ENCODE results near the gene DRC1. TPM values are rescaled to one million over a fixed set of nuclear protein-coding genes. Genes with fewer than 3 reads are reported as not detected.

DRC1 gene
- total RNA-seq, 3 donors from 2014 or later: not detected

DNA sequence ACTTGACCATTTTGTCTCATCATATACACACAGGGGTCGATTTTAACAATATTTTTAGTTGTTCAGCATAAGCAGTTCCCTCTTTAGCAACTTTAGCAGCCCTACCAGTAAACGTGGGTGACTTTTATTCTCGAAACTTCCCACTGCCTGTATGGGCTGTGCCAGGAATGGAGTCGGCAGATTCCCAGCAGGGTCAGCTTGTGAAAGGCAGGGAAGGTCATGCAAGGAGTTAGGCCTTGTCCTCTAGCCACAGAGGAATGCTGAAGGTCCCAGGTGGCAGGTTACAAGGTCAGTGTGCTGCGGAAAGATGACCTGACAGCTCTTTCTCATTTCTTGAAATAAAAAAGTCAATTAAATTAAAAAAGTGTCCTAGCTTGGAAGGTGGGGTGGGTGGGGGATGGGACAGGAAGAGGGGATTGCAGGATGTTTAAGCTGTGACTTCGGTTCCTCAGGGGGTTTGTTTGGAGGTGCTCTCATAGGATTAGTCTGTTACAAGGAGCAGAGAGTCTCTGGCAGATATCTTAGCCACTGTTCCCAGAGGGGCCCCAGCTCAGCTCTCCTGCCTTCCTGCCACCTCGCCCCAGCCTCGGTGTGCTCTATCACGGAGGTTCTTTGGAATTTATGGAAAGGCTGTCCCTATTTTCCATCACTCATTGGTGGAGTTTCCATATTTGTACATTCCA, 21.4 kb downstream of the DRC1 start:
- no peaks in the 10 kb centered on the region for H3K4me1 ChIP-seq
- H3K36me3 ChIP-seq: no peaks in the 10 kb centered on the region
- TF ChIP-seq POLR2A (IDR thresholded peaks at IDR 0.05): no peak
- TF ChIP-seq, protein P1, sequence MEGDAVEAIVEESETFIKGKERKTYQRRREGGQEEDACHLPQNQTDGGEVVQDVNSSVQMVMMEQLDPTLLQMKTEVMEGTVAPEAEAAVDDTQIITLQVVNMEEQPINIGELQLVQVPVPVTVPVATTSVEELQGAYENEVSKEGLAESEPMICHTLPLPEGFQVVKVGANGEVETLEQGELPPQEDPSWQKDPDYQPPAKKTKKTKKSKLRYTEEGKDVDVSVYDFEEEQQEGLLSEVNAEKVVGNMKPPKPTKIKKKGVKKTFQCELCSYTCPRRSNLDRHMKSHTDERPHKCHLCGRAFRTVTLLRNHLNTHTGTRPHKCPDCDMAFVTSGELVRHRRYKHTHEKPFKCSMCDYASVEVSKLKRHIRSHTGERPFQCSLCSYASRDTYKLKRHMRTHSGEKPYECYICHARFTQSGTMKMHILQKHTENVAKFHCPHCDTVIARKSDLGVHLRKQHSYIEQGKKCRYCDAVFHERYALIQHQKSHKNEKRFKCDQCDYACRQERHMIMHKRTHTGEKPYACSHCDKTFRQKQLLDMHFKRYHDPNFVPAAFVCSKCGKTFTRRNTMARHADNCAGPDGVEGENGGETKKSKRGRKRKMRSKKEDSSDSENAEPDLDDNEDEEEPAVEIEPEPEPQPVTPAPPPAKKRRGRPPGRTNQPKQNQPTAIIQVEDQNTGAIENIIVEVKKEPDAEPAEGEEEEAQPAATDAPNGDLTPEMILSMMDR (IDR thresholded peaks at IDR 0.05): no peak
- no peak for TF ChIP-seq POLR2AphosphoS5 (IDR thresholded peaks at IDR 0.05)
- DNase-seq (ENCODE audit: low spot score in 2 of 2): no peak
- no peaks in the 10 kb centered on the region for H3K27me3 ChIP-seq
- H3K4me3 ChIP-seq: no peak overlapping the region
- no peaks in the 10 kb centered on the region for H3K9me3 ChIP-seq
- no peak overlapping the region for H3K27ac ChIP-seq
- intact Hi-C loops (cut with DNase I; ENCODE audit: low total_unique reads): no loop called here

DNA sequence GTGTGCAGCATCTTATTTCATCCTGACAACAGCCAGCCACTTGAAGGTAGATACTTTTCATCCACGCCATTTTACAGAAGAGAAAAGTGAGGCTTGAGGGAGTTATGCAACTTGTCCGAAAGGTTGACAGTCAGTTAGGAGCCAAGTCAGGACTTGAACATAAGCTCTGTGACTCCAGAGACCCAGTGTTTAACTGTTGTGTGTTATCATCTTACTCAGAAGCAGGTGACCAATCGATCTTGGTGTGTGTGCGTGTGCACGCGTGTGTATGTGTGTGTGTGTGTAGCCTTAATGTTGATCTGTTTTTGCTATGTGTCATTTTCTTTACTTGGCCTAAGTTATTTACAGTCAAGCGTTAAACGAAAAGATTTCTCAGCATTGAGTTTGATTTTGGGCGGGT, 22.0 kb downstream of the DRC1 start:
- TF ChIP-seq, protein P1 (IDR thresholded peaks at IDR 0.05): no peak
- no peak for TF ChIP-seq POLR2AphosphoS5 (IDR thresholded peaks at IDR 0.05)
- no peak for TF ChIP-seq POLR2A (IDR thresholded peaks at IDR 0.05)
- DNase-seq (ENCODE audit: low spot score in 2 of 2): no peak
- H3K27ac ChIP-seq: no peak overlapping the region

DNA sequence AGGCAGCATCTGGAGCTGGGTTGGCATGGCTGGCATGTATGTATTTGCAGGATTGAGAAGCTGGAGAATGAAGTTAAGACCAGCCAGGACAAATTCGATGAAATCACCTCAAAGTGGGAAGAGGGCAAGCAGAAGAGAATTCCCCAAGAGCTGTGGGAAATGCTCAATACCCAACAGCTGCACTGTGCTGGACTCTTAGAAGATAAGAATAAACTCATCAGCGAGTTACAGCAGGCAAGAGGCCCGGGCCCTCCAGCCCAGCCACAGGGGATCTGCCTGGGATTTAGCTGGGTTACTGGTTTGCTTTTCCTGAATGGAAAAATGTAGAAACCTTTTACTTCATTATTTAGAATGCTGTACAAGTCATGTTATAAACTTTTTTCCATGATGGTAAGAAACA, 22.5 kb downstream of the DRC1 start:
- Histone ChIP-seq H3K4me3 (no peak overlapping the region), H3K9me3 (no peaks in the 10 kb centered on the region), H3K4me1 (no peaks in the 10 kb centered on the region), H3K36me3 (no peaks in the 10 kb centered on the region), H3K27me3 (no peaks in the 10 kb centered on the region), H3K27ac (no peak overlapping the region)
- DNase-seq (ENCODE audit: low spot score in 2 of 2): no peak
- TF ChIP-seq, protein P1 (IDR thresholded peaks at IDR 0.05): no peak
- TF ChIP-seq POLR2AphosphoS5 (IDR thresholded peaks at IDR 0.05) (no peak), POLR2A (IDR thresholded peaks at IDR 0.05) (no peak)
- intact Hi-C loops (cut with DNase I; ENCODE audit: low total_unique reads): no loop called here

More for the DNA sequence above, 22.0 kb downstream of the DRC1 start:
- Histone ChIP-seq H3K27me3 (no peaks in the 10 kb centered on the region), H3K9me3 (no peaks in the 10 kb centered on the region), H3K4me3 (no peak overlapping the region), H3K4me1 (no peaks in the 10 kb centered on the region), H3K36me3 (no peaks in the 10 kb centered on the region)
- intact Hi-C loops (cut with DNase I; ENCODE audit: low total_unique reads): no loop called here

DNA sequence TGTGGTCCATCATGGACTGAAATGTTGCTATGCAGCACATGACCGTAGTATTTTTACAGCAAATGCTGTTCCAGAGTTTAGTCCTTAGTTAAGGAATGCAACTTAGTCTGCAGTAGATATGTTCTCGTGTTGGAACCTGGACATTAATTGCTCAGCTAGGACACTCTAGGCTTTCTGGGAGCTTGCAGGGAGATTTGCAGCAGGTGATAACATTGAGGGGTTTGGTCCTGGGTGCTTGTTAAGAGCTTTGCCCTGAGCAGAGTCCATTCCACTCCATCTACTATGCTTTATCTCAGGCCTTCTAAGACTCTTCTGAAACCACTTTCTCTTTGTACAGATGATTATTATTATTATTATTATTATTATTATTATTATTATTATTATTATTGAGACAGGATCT, 27.1 kb downstream of the DRC1 start:
- TF ChIP-seq POLR2A (IDR thresholded peaks at IDR 0.05) (no peak), POLR2AphosphoS5 (IDR thresholded peaks at IDR 0.05) (no peak)
- TF ChIP-seq, protein P1 (IDR thresholded peaks at IDR 0.05): no peak
- no peaks in the 10 kb centered on the region for H3K36me3 ChIP-seq
- intact Hi-C loops (cut with DNase I; ENCODE audit: low total_unique reads): no loop called here
- DNase-seq (ENCODE audit: low spot score in 2 of 2): no peak
- no peak overlapping the region for H3K27ac ChIP-seq
- H3K4me1 ChIP-seq: no peaks in the 10 kb centered on the region
- H3K4me3 ChIP-seq: no peak overlapping the region
- no peaks in the 10 kb centered on the region for H3K27me3 ChIP-seq
- H3K9me3 ChIP-seq: no peaks in the 10 kb centered on the region

DNA sequence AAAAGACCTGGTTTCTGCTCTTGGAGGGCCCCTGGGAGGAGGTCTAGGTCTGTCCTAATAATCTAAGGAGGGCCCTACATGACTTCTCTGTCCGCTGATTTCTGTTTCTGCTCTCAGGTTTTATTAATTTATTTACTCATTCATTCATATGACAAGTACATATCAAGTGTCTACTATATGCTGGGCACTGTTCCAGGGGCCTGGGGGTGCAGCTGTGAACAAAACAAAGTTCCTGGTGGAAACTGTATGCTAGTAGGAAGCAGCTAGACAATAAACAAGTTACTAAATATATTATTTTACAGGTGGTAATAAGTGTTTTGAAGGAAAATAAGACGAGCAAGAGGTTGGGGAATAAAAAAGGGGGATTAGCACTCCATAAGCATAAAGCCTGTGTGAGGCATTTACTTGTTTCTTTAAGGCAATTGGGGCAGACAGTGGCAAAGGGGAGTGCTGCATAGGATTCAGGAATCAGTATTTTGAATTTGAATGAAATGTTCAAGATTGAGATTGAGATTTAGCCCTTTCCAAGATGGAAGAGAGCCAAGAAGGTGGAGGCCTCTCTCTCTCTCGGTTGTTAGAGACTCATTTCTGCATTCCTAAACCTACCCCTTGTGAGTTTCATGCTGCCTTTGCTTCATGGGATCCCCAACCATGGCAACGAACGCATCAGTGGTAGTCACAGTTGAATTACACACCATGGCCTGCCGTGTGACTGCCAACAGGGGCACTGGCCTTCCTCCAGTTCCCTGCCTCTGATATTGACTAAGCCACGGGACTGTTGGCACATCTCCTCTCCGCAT, 28.3 kb downstream of the DRC1 start:
- intact Hi-C loops (cut with DNase I; ENCODE audit: low total_unique reads): no loop called here
- Histone ChIP-seq H3K27ac (no peak overlapping the region), H3K36me3 (no peaks in the 10 kb centered on the region), H3K4me3 (no peak overlapping the region), H3K27me3 (no peaks in the 10 kb centered on the region), H3K9me3 (no peaks in the 10 kb centered on the region), H3K4me1 (no peaks in the 10 kb centered on the region)
- no peak for TF ChIP-seq POLR2A (IDR thresholded peaks at IDR 0.05)
- TF ChIP-seq, protein P1 (IDR thresholded peaks at IDR 0.05): no peak
- no peak for TF ChIP-seq POLR2AphosphoS5 (IDR thresholded peaks at IDR 0.05)
- no peak for DNase-seq (ENCODE audit: low spot score in 2 of 2)
